A673 (cell line): ENCODE measurements around the gene CEACAM18.

Source experiments
- EZH2 ChIP-seq: fragments of 200-600 bp; sonication (generic); IDR thresholded peaks from 2 replicates; pipeline ENCODE4 v1.6.1; 2017; ENCODE audit warnings: borderline replicate concordance, low read depth, mild to moderate bottlenecking, mixed read lengths, antibody characterized with exemption, low read length; ENCODE audit not compliant: poor library complexity, severe bottlenecking
- TF ChIP-seq, protein P1 (sequence below): fragments of 300-800, 200-600 bp; sonication (generic); conservative IDR thresholded peaks from 2 replicates; pipeline ENCODE4 v1.5.1; 2017; ENCODE audit warnings: low read depth, mild to moderate bottlenecking, antibody characterized with exemption, low read length, moderate library complexity, mixed read lengths

DNA sequence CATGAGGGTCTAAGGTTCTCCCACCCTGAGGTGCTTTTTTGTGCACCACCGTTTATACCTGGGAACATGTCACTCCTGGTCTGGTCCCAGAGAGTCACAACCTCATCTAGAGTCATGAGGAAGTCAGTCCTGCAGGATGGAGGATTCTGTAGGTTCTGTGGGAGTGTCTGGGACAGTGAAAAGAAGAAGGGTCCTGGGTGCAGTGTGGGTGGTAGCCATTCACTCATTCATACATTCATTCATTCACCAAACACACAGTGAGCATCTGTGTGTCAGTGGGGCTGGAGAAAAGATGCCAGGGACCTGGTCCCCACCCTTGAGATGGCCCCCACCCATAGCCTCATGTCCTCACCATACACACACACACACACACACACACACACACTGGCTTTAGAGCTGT, 8.7 kb upstream of the CEACAM18 start:
- TF ChIP-seq, protein P1, sequence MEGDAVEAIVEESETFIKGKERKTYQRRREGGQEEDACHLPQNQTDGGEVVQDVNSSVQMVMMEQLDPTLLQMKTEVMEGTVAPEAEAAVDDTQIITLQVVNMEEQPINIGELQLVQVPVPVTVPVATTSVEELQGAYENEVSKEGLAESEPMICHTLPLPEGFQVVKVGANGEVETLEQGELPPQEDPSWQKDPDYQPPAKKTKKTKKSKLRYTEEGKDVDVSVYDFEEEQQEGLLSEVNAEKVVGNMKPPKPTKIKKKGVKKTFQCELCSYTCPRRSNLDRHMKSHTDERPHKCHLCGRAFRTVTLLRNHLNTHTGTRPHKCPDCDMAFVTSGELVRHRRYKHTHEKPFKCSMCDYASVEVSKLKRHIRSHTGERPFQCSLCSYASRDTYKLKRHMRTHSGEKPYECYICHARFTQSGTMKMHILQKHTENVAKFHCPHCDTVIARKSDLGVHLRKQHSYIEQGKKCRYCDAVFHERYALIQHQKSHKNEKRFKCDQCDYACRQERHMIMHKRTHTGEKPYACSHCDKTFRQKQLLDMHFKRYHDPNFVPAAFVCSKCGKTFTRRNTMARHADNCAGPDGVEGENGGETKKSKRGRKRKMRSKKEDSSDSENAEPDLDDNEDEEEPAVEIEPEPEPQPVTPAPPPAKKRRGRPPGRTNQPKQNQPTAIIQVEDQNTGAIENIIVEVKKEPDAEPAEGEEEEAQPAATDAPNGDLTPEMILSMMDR, result no peak
- TF ChIP-seq EZH2, result no peak
